ENCODE measurements around the gene FLT3LG. TPM values are rescaled to one million over a fixed set of nuclear protein-coding genes. Genes with fewer than 3 reads are reported as not detected.
A peak's percentile ranks its signal among the peaks of the same experiment; 100 is the strongest.

FLT3LG gene
- total and polyA plus RNA-seq, 9 of the 15 experiments (the other 6 are each of a cell fraction or from before 2014, with no cell fraction given) = 0.31 to 6.4 (median 1.1) TPM

GRCh38 chr19:49430678-49431329 lies 43.2 kb upstream of the FLT3LG start (continued):
- no peak for TF ChIP-seq HMGXB4 (CRISPR knock-in tag; IDR thresholded peaks at IDR 0.05)
- TF ChIP-seq ZNF146 (CRISPR knock-in tag; IDR thresholded peaks at IDR 0.05; ENCODE audit: unreplicated experiment) = no peak
- TF ChIP-seq CREB5 (CRISPR knock-in tag; IDR thresholded peaks at IDR 0.05) = no peak
- TF ChIP-seq SP2 (IDR thresholded peaks at IDR 0.05; ENCODE audit: extremely low read depth, low read depth, low read length, poor library complexity, severe bottlenecking) = no peak
- TF ChIP-seq MAFK (IDR thresholded peaks at IDR 0.05; ENCODE audit: low read length) = no peak
- TF ChIP-seq HDAC2 (IDR thresholded peaks at IDR 0.05) = 0 out of 2 replicates have a peak, but pooled peaks have one; percentile 22
- TF ChIP-seq KDM1A (IDR thresholded peaks at IDR 0.05) = peak in 1 of 2 experiments; percentile 53; a peak in 2 of 4 replicates
- TF ChIP-seq NFXL1 (CRISPR knock-in tag; IDR thresholded peaks at IDR 0.05) = no peak
- TF ChIP-seq COPS2 (conservative IDR thresholded peaks at IDR 0.05) = no peak
- no peak for TF ChIP-seq ZBTB33 (CRISPR knock-in tag; IDR thresholded peaks at IDR 0.05)
- peak; percentile 33; the same call in 1 of the 2 replicates for TF ChIP-seq ZNF143 (CRISPR knock-in tag; IDR thresholded peaks at IDR 0.05)
- no peak for TF ChIP-seq ZNF311 (CRISPR knock-in tag; IDR thresholded peaks at IDR 0.05)
- TF ChIP-seq THAP7 (CRISPR knock-in tag; IDR thresholded peaks at IDR 0.05) = no peak
- no peak for TF ChIP-seq PHF20 (IDR thresholded peaks at IDR 0.05; ENCODE audit: partially characterized antibody)
- TF ChIP-seq TOE1 (IDR thresholded peaks at IDR 0.05; ENCODE audit: borderline replicate concordance) = 0 out of 2 replicates have a peak, but pooled peaks have one; percentile 29
- no peak for TF ChIP-seq TOE1 (CRISPR knock-in tag; IDR thresholded peaks at IDR 0.05; ENCODE audit: borderline replicate concordance, low read depth)
- TF ChIP-seq BCOR (IDR thresholded peaks at IDR 0.05) = peak; percentile 74; the same call in 1 of the 2 replicates
- no peak for TF ChIP-seq ZNF431 (CRISPR knock-in tag; IDR thresholded peaks at IDR 0.05)
- TF ChIP-seq ZNF57 (CRISPR knock-in tag; IDR thresholded peaks at IDR 0.05) = no peak
- TF ChIP-seq ARID1B (IDR thresholded peaks at IDR 0.05) = no peak; the same call in 1 of the 2 replicates
- no peak for TF ChIP-seq ID3 (CRISPR knock-in tag; IDR thresholded peaks at IDR 0.05)
- no peak for TF ChIP-seq ID3 (tag; IDR thresholded peaks at IDR 0.05)
- no peak for TF ChIP-seq HEY1 (CRISPR knock-in tag; IDR thresholded peaks at IDR 0.05; ENCODE audit: borderline replicate concordance)
- peak; percentile 50; the same call in 1 of the 2 replicates for TF ChIP-seq CREM (IDR thresholded peaks at IDR 0.05; ENCODE audit: low read depth)
